ENCODE data around the gene ICAM4.

The ICAM4 gene

GRCh38 chr19:10294368-10294697, 7.6 kb downstream of the ICAM4 start:
- Histone ChIP-seq H3K4me3 (ENCODE audit: low read length) (no peak overlapping the region), H3K27ac (ENCODE audit: low read length) (no peak overlapping the region), H3K9ac (ENCODE audit: low read length) (no peak overlapping the region), H3K27me3 (replicated peaks; ENCODE audit: insufficient read depth, low read length) (peaks cover 28% of the 10 kb centered on the region), H3K4me1 (ENCODE audit: low read length) (peaks cover 23% of the 10 kb centered on the region), H3K79me2 (ENCODE audit: low read length) (no peaks in the 10 kb centered on the region), H3F3A (ENCODE audit: insufficient read depth, low read length) (0 out of 2 replicates have a peak, but pooled peaks cover 6% of the 10 kb centered on the region), H2AFZ (ENCODE audit: low read length) (no peak overlapping the region), H3K36me3 (replicated peaks; ENCODE audit: insufficient read depth, low read length) (no peaks in the 10 kb centered on the region), H4K20me1 (ENCODE audit: insufficient read depth, low read length) (no peaks in the 10 kb centered on the region), H3K4me2 (ENCODE audit: low read depth, low read length) (no peak overlapping the region), H3K9me2 (replicated peaks; ENCODE audit: insufficient read depth, low read length) (no peaks in the 10 kb centered on the region), H3K9me3 (replicated peaks; ENCODE audit: insufficient read depth, low read length) (no peaks in the 10 kb centered on the region)
- no peak for DNase-seq
- TF ChIP-seq CTCF (IDR thresholded peaks at IDR 0.05; ENCODE audit: low read length) (no peak), EZH2 (optimal IDR thresholded peaks at IDR 0.05; ENCODE audit: low read depth, low read length) (no peak), EZH2phosphoT487 (IDR thresholded peaks at IDR 0.05; ENCODE audit: low read length) (no peak)

- 0 out of 2 replicates have a peak, but pooled peaks cover 6% of the 10 kb centered on the region for H3F3A ChIP-seq (ENCODE audit: insufficient read depth, low read length)
- no peaks in the 10 kb centered on the region for H3K79me2 ChIP-seq (ENCODE audit: low read length)
- H3K4me2 ChIP-seq (ENCODE audit: low read depth, low read length), result peak overlapping the region; percentile 95
- no peaks in the 10 kb centered on the region for H3K9me3 ChIP-seq (replicated peaks; ENCODE audit: insufficient read depth, low read length)
- H3K36me3 ChIP-seq (replicated peaks; ENCODE audit: insufficient read depth, low read length), result no peaks in the 10 kb centered on the region
- H2AFZ ChIP-seq (ENCODE audit: low read length), result peak overlapping the region; percentile 82
- H3K4me1 ChIP-seq (ENCODE audit: low read length), result peaks cover 18% of the 10 kb centered on the region
- peak overlapping the region; percentile 53 for H3K4me3 ChIP-seq (ENCODE audit: low read length)
- H3K27ac ChIP-seq (ENCODE audit: low read length), result no peak overlapping the region
- H3K9ac ChIP-seq (ENCODE audit: low read length), result no peak overlapping the region
- no peaks in the 10 kb centered on the region for H3K9me2 ChIP-seq (replicated peaks; ENCODE audit: insufficient read depth, low read length)
- DNase-seq, result peak; percentile 50
- TF ChIP-seq EZH2 (optimal IDR thresholded peaks at IDR 0.05; ENCODE audit: low read depth, low read length), result no peak
- TF ChIP-seq EZH2phosphoT487 (IDR thresholded peaks at IDR 0.05; ENCODE audit: low read length), result no peak
- TF ChIP-seq CTCF (IDR thresholded peaks at IDR 0.05; ENCODE audit: low read length), result 0 out of 2 replicates have a peak, but pooled peaks have one; percentile 5
- H4K20me1 ChIP-seq (ENCODE audit: insufficient read depth, low read length), result no peaks in the 10 kb centered on the region
- peaks cover 23% of the 10 kb centered on the region for H3K27me3 ChIP-seq (replicated peaks; ENCODE audit: insufficient read depth, low read length)
These were observed 8.6 kb downstream of the ICAM4 start for GRCh38 chr19:10295305-10295846.

- no peaks in the 10 kb centered on the region for H3K36me3 ChIP-seq (replicated peaks; ENCODE audit: insufficient read depth, low read length)
- no peak for TF ChIP-seq EZH2phosphoT487 (IDR thresholded peaks at IDR 0.05; ENCODE audit: low read length)
- TF ChIP-seq CTCF (IDR thresholded peaks at IDR 0.05; ENCODE audit: low read length), result no peak
- TF ChIP-seq EZH2 (optimal IDR thresholded peaks at IDR 0.05; ENCODE audit: low read depth, low read length), result no peak
- 0 out of 2 replicates have a peak, but pooled peaks cover 6% of the 10 kb centered on the region for H3F3A ChIP-seq (ENCODE audit: insufficient read depth, low read length)
- H3K9ac ChIP-seq (ENCODE audit: low read length), result no peak overlapping the region
- no peaks in the 10 kb centered on the region for H3K79me2 ChIP-seq (ENCODE audit: low read length)
- H3K9me3 ChIP-seq (replicated peaks; ENCODE audit: insufficient read depth, low read length), result no peaks in the 10 kb centered on the region
- peak overlapping the region; percentile 95 for H3K4me2 ChIP-seq (ENCODE audit: low read depth, low read length)
- H3K9me2 ChIP-seq (replicated peaks; ENCODE audit: insufficient read depth, low read length), result no peaks in the 10 kb centered on the region
- peaks cover 16% of the 10 kb centered on the region for H3K27me3 ChIP-seq (replicated peaks; ENCODE audit: insufficient read depth, low read length)
- H3K27ac ChIP-seq (ENCODE audit: low read length), result no peak overlapping the region
- H2AFZ ChIP-seq (ENCODE audit: low read length), result peak overlapping the region; percentile 82
- H3K4me3 ChIP-seq (ENCODE audit: low read length), result peak overlapping the region; percentile 53
- no peak for DNase-seq
- no peaks in the 10 kb centered on the region for H4K20me1 ChIP-seq (ENCODE audit: insufficient read depth, low read length)
- H3K4me1 ChIP-seq (ENCODE audit: low read length), result peaks cover 15% of the 10 kb centered on the region
These were observed 9.3 kb downstream of the ICAM4 start for GRCh38 chr19:10295847-10296591.

Measured in MM.1S (cell line).